IPS-NIHi7 (cell line): Measurements from ENCODE around the gene ADAMTSL1.

Experiments
- DNase-seq: peaks from one replicate; pipeline ENCODE4 v3.0.0; 2012; ENCODE audit warnings: mixed read lengths; ENCODE audit errors: extremely low spot score

The ADAMTSL1 gene, protein sequence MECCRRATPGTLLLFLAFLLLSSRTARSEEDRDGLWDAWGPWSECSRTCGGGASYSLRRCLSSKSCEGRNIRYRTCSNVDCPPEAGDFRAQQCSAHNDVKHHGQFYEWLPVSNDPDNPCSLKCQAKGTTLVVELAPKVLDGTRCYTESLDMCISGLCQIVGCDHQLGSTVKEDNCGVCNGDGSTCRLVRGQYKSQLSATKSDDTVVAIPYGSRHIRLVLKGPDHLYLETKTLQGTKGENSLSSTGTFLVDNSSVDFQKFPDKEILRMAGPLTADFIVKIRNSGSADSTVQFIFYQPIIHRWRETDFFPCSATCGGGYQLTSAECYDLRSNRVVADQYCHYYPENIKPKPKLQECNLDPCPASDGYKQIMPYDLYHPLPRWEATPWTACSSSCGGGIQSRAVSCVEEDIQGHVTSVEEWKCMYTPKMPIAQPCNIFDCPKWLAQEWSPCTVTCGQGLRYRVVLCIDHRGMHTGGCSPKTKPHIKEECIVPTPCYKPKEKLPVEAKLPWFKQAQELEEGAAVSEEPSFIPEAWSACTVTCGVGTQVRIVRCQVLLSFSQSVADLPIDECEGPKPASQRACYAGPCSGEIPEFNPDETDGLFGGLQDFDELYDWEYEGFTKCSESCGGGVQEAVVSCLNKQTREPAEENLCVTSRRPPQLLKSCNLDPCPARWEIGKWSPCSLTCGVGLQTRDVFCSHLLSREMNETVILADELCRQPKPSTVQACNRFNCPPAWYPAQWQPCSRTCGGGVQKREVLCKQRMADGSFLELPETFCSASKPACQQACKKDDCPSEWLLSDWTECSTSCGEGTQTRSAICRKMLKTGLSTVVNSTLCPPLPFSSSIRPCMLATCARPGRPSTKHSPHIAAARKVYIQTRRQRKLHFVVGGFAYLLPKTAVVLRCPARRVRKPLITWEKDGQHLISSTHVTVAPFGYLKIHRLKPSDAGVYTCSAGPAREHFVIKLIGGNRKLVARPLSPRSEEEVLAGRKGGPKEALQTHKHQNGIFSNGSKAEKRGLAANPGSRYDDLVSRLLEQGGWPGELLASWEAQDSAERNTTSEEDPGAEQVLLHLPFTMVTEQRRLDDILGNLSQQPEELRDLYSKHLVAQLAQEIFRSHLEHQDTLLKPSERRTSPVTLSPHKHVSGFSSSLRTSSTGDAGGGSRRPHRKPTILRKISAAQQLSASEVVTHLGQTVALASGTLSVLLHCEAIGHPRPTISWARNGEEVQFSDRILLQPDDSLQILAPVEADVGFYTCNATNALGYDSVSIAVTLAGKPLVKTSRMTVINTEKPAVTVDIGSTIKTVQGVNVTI (N-terminal part only)

DNA sequence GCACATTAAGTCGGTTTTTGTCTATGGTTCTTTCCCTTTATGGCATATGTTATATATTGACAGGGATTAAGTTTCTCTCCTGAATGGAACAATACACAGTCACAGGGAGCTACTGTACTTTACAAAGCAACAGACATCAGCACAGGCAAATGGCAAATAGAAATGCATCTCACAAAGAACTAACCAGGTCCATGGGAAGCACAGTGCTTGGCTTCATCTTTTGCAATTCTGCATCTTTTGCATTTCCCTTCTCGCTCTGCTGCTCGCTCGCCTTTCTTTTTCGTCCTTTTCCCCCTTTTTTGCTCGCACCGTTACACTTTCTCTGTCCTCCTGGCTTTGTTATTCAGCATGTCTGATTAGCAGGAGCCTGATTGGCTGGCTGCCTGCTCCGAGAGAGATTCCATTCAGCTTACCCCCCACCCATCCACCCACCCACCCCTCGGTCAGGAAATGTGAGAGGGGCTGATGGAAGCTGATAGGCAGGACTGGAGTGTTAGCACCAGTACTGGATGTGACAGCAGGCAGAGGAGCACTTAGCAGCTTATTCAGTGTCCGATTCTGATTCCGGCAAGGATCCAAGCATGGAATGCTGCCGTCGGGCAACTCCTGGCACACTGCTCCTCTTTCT, at the start of gene ADAMTSL1:
Gene ADAMTSL1 (plus strand): TSS at position 502 of the 628 bp plus-strand sequence. CDS start 80 bp downstream, at position 582.
- peak; percentile 86 for DNase-seq

DNA sequence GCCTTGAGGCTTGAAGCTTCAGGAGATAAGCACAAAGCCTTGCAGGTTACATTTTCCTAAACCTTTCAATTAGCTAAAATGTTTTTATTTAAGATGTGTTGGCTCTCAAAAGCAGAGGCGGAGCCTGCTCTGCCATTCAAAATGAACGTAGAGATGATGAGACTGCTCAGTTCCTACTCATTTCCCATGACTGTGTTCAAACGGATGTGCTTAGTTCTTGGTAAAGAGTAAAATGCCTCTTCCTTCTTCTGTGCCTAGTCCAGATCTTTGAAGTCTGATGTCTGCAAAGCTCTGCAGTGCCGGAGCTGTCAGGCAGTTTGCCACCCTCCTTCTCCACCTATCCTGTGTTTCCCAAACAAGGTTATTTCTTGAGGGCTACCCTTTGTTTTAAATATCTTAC, 46.3 kb upstream of the ADAMTSL1 start:
- no peak for DNase-seq

DNA sequence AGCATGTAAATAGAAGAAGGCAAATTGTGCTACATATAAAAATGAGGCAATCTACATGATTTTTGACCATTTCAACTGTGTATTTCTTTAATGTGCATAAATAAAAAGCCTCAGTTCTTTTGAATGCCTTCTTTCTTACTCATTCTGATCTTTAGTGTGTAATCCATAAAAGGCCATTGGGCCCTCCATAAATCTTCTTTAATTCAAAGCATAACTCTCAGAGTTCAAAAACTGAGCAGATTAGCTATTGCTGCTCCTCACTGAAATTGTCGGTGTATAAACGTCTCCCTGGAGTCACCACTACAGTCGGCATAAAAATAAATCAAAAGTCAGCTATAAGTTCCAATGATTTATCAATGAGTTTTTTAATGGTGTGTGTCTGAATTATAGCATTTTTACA, 45.3 kb upstream of the ADAMTSL1 start:
- DNase-seq: no peak

DNA sequence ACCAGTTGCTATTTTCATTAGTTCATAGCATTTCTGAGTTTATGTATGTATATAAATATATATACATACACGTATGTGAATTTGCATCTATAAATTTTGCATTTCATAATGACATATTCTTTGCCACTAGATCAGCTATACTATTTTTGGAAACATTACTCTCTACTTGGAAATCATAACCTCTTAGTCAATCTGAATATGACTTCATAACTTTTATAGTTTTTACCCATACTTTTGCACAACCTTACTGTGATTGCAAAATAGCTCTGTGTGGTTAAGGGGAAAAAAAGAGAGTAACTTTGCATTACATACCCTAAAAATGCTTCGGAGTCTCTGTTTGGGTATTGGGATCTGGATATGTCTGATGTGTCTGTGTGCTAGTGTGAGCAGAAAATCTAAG, 44.9 kb upstream of the ADAMTSL1 start:
- no peak for DNase-seq

DNA sequence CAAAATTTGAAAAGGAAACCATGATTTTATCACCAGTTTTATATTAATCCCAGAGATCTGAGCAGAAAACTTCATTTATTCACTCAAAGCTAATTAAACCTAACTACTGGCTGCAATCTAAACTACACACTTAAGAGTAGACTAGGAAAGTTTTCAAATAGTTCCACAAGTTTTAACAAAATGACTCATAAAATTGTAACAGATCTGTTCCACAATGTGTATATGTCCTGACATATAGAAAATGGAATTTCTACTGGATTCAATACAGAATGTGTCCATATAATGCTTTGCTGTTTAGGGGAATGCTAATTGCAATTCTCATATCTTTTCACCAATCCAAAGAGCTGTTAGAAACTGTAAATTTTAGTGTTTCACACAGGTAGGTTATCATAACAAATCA, 40.3 kb upstream of the ADAMTSL1 start:
- DNase-seq: no peak

DNA sequence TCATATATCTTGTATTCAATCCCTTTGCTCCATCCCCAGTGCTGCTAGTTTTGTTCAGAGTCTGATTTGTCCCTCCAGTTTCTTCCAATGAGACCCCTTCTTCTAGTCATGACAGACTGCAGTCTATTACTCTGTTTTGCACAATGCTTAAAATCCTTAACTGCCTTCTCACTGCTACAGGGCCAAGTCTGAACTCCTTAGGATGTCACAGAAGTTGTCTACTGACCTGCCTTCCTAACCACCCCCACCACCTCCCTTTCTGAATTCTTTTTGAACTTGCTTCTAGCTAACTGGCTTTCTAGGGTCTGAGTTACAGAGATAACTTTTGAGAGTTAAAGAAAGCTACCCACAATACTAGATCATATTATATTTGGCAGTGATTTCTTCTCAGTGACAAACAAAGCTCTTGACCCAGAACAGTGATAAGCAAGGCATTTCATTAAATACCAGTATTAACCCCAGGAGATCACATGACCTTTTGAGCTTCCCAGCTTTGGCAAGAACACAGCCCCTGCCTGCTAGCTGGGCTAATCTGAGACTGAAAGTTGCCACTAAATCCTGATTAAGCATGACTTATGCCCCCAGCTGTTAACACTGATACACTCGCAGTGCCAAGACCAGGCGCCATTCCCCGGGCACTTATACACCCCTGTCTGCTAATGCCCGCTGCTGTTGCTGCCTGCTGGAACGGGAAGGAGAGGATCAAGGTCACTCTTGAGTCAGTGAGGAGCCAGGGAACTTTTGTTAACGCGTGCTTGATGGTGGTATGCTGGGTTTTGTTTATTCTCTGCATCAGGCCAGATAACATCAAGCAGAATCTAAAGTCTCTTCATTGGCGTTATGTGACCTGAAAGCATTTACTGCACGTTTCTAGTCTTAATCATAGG, 36.4 kb upstream of the ADAMTSL1 start:
- no peak for DNase-seq

- DNase-seq: peak; percentile 64
Observed at GRCh38 chr9:18438300-18438925, 35.5 kb upstream of the ADAMTSL1 start.

GRCh38 chr9:18438951-18439350, 35.0 kb upstream of the ADAMTSL1 start:
- DNase-seq: no peak

DNA sequence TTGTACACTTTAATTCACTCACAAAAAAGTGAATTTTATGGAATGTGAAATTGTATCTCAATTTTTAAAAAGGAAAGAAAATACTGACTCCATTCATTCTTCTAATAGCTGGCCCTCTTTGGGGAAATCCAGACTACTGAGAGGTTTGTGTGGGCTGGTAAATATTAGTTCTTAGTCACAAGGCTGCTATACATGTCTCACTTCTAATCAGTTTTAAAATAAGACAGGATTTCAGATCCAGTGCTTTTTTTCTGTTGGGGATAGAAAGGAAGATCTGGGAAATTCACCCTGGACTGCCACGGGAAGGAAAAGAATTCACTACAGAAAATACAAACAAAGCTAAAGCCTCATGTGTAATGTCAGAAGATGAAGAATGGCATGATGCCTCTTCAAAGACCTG, 32.7 kb upstream of the ADAMTSL1 start:
- no peak for DNase-seq

GRCh38 chr9:18442629-18443491, 31.1 kb upstream of the ADAMTSL1 start:
- DNase-seq: peak; percentile 80

DNA sequence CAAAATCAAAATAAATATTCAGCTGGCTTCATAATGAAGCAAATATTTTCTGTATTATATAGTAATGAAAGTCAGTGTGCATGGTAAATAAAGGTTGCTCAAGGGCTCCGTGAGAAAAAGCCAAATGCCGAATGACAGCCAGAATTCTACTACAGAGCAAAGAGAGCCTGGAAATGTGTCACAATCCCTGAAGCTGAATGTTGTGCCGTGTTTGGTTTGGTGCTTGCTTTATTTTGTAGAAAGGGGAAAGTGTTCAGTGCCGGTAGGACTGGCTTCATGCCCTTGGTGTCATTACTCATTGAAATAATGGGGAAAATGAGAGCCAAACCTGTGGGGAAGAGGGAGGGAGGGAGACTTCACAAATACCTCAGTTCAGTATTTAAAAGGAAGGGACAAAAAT, 26.8 kb upstream of the ADAMTSL1 start:
- DNase-seq: no peak

DNA sequence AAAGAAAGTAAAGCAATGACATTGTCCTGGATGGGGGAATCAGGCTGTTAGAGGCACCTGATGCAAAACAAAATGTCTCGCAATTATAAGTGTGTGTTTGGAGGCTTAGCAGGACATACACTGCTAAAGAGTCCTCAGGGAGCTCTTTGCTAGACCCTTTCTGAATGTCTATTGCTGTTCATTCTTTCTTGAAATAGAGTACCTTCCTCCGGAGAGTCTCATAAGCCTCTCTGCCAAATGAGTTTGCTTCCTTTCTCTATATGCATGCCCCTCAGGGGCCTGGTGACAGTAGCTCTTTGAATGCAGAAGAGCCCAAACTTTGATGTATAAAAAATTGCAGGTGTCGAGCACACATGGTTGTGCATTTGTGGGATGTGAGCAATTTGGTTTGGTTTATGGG, 26.4 kb upstream of the ADAMTSL1 start:
- DNase-seq: no peak

DNA sequence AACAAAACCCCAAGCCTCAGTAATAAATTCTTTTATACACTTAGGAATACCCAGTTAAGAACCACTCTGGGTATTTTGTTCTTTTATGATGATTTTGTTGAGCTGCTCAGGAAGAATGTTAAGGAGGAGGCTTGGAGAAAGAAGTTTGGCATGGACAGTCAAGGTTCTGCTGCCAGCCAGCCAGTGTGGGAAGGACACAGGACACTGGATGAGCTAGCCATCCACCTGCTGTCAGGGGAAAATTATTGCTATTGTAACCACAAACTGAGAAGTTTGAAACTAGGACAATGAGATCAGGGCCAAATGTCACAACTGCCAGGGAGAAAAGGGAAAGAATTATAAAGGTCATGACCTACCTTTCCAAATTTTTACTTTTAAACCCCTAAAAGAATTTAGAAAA, 25.9 kb upstream of the ADAMTSL1 start:
- DNase-seq: no peak

- no peak for DNase-seq
Observed at GRCh38 chr9:18451406-18451805, 22.5 kb upstream of the ADAMTSL1 start.

DNA sequence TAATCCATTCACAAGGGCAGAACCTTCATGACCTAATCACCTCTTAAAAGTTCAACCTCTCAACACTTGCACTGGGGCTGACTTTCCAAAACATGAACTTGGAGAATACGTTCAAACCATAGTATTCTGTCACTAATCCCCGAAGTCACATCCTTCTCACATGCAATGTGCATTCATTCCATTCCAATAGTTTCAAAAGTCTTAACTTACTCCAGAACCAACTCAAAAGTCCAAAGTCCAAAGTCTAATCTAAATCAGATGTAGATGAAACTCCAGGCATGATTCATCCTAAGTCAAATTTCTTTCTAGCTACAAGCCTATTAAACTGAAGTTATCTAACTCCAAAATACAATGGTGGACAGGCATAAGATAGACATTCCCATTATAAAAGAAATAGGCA, 21.7 kb upstream of the ADAMTSL1 start:
- DNase-seq: no peak

DNA sequence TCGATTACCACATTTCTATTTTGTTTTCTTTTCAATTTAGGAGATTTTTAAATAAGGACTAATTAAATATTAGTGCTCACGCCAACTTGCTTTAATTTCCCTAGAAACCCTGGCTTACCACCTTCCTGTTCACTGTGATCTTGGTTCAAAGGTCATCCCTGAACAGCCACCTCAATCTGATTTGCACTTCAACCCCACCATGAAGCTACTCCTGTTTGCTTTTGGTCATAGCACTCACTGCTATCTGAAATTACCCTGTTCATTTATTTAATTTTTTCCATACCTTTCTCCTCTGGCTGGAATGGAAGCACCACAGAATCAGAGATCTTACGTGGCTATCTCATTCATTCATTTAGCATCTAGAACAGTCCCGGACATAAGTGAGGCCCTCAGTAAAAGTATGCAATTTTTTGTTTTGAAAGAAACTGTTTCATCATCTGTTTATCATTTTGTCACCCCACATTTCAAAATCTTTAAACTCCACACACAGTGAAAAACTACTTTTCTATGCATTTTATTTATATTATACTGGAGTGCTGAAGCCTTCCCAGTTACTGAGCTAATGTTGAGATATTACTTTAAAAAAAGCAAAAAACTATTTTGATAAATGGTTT, 17.2 kb upstream of the ADAMTSL1 start:
- DNase-seq: no peak

DNA sequence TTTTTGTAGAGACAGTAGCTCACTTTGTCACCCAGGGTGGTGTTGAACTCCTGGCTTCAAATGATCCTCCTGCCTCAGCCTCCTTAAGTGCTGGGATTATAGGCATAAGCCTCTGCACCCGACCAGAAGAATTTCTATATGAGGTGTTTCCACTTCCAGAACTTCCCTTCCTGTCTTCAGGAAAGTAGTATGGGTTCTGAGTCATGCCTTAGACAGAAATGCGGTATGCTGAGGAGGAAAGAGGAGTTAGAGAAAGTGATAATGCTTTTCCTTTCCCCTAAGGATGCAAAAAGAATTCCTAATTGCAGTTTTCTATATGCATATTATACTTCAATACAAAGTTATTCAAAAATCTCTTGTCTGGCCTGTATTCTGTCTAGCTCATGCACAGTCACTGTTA, 16.4 kb upstream of the ADAMTSL1 start:
- DNase-seq: no peak

GRCh38 chr9:18459962-18460584, 13.9 kb upstream of the ADAMTSL1 start:
- DNase-seq: no peak
